Measurements from ENCODE around the gene DLK2.
"Not testable (repeated sequence)": the region's sequence is repeated elsewhere in the genome, so short reads cannot be mapped to it uniquely, and the experiment has no call there.

Gene DLK2

DNA sequence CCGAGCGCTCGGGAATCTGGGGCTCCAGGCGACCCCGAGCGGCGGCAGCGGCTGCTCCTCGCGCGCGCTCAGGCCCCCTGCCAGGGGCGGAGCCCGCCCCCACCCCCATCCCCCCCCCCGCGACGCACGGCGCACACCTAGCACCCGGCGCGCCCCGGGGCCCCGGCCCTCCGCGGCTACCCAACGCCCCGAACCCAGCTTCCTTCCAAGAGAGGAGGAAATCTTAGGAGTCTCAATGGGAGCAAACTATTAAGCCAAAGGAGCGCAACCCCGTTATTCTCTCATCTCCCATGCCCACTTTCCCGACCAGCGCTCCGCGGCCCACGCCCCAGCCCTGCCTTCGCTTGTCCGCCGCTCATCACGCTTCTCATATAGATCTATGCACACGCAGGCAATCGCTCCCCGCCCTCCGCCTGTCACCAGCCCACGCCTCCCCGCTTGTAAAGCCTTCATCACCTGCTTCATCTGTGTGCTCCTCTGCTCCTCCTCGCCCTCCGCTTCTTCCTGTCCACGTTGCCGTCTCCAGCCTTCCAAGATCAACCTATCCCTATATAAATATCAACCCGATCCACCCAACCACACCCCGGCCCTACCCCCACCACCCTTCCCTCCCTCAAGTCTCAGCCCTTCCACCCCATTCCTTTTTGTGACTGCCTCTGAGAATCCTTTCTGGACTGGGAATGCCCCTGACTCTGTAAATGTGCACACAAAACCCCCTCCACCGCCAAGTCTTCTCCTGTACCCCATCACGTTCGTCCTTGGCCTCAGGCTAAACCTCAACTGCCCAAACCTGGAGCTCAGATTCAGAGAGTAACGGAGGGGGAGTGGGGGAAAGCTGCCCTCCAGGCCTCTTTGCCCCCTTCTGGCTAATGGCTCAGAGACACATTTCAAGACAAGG is at the start of gene DLK2:
TSS of gene DLK2 (minus strand) at position 18 of the 898 bp plus-strand sequence. CDS start 723 bp downstream, outside the sequence.
- peaks cover 14% of the 10 kb centered on the region for H3K4me1 Mint-ChIP-seq
- H3K27ac Mint-ChIP-seq = peak within 1 kb of the TSS; percentile 24
- ATAC-seq = peak; percentile 67
- peaks cover 15% of the 10 kb centered on the region for H3K27me3 Mint-ChIP-seq
- peak within 1 kb of the TSS; percentile 80 for H3K4me3 Mint-ChIP-seq
- no peaks in the 10 kb centered on the region for H3K9me3 Mint-ChIP-seq
- DNase-seq = peak; percentile 53
- H3K36me3 Mint-ChIP-seq (ENCODE audit: low read depth) = peaks cover 3% of the 10 kb centered on the region

- no peaks in the 10 kb centered on the region for H3K4me1 Mint-ChIP-seq
- peaks cover 17% of the 10 kb centered on the region for H3K36me3 Mint-ChIP-seq (ENCODE audit: low read depth)
- DNase-seq (no peak), ATAC-seq (no peak)
- H3K4me3 Mint-ChIP-seq = no peak overlapping the region
- no peaks in the 10 kb centered on the region for H3K9me3 Mint-ChIP-seq
- H3K27ac Mint-ChIP-seq = no peak overlapping the region
- H3K27me3 Mint-ChIP-seq = peaks cover 7% of the 10 kb centered on the region
These were observed 48.1 kb upstream of the DLK2 start for GRCh38 chr6:43503443-43503842.

DNA sequence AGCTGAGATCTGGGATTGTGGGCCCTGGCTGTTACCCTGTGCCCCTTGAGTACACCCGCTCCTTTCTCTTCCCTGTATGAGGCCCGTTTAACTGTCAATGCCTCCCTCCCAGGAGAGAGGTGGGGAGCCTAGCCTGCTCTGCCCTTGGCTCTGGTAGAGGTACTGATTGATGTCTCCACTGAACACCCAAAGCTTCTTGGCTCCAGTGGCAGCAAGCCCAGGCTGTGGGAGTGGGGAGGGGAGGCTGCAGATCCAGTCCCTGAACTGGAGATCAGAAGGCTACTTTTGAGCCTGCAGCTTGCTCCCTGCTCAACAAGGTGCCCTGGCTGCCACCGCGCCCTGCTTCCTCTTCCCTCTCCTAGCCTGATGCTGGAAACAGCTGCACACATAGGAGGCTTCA is 47.3 kb upstream of the DLK2 start:
- Mint-ChIP-seq H3K27me3 (peaks cover under 1% of the 10 kb centered on the region), H3K4me3 (no peak overlapping the region), H3K4me1 (no peaks in the 10 kb centered on the region), H3K9me3 (no peaks in the 10 kb centered on the region), H3K36me3 (ENCODE audit: low read depth) (peaks cover 17% of the 10 kb centered on the region), H3K27ac (no peak overlapping the region)
- ATAC-seq (no peak), DNase-seq (no peak)

- ATAC-seq (no peak), DNase-seq (no peak)
- no peak overlapping the region for H3K4me3 Mint-ChIP-seq
- H3K36me3 Mint-ChIP-seq (ENCODE audit: low read depth) = peaks cover 17% of the 10 kb centered on the region
- H3K9me3 Mint-ChIP-seq = no peaks in the 10 kb centered on the region
- no peaks in the 10 kb centered on the region for H3K27me3 Mint-ChIP-seq
- H3K27ac Mint-ChIP-seq = no peak overlapping the region
- peaks cover 1% of the 10 kb centered on the region for H3K4me1 Mint-ChIP-seq
These were observed 45.6 kb upstream of the DLK2 start for GRCh38 chr6:43500921-43501320.

DNA sequence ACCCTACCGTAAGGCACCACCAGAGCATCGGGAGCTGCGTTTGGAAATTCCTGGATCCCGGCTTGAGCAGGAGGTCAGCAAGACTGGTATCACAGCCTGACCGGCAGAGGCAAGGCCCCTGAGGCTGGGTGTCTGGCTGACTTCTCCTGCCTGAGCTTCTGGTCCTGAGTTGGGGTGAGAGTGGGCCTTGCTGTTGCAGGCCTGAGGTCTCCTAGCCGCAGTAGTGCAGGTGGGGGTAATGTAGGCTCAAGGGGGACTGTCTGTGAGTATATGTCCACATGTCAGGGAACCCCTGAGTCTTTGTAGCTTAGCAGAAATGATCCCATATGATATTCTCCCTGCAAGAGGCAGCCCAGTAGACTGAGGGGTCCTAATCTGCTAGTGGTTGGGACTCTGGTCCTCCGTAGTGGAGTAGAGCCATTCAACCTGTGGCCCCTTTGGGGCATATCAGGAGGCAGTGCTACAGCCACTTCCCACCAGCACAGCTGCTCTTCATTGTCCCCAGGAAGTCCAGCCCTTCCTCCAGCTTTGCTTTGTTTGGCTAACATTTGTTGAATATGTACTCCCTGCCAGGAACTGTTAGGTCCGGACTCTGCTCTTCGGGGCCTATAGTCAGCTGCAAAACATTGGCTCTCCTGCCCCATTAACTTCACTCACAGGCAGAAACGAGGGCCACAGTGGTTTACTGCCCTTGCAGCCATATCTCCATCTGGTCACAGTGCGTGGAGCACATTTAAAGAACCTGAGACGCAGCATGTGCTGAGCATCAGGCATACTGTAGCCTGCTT is 43.9 kb upstream of the DLK2 start:
- H3K36me3 Mint-ChIP-seq (ENCODE audit: low read depth) = peaks cover 17% of the 10 kb centered on the region
- no peaks in the 10 kb centered on the region for H3K27me3 Mint-ChIP-seq
- H3K9me3 Mint-ChIP-seq = no peaks in the 10 kb centered on the region
- H3K4me3 Mint-ChIP-seq = no peak overlapping the region
- H3K4me1 Mint-ChIP-seq = peaks cover 11% of the 10 kb centered on the region
- ATAC-seq = no peak
- DNase-seq = no peak
- no peak overlapping the region for H3K27ac Mint-ChIP-seq

- not testable (repeated sequence) for H3K4me3 Mint-ChIP-seq, H3K27me3 Mint-ChIP-seq, DNase-seq, H3K27ac Mint-ChIP-seq, H3K9me3 Mint-ChIP-seq, ATAC-seq
- H3K4me1 Mint-ChIP-seq = peaks cover 18% of the 10 kb centered on the region
- peaks cover 13% of the 10 kb centered on the region for H3K36me3 Mint-ChIP-seq (ENCODE audit: low read depth)
These were observed 42.9 kb upstream of the DLK2 start for GRCh38 chr6:43498291-43498690.

- Mint-ChIP-seq H3K9me3 (no peaks in the 10 kb centered on the region), H3K36me3 (ENCODE audit: low read depth) (peaks cover 11% of the 10 kb centered on the region), H3K27ac (no peak overlapping the region), H3K4me3 (no peak overlapping the region), H3K27me3 (no peaks in the 10 kb centered on the region), H3K4me1 (peaks cover 20% of the 10 kb centered on the region)
- ATAC-seq (no peak), DNase-seq (no peak)
These were observed 42.3 kb upstream of the DLK2 start for GRCh38 chr6:43497689-43498088.

GRCh38 chr6:43497129-43497396 is 41.7 kb upstream of the DLK2 start:
- Mint-ChIP-seq H3K36me3 (ENCODE audit: low read depth) (peaks cover 11% of the 10 kb centered on the region), H3K27me3 (no peaks in the 10 kb centered on the region), H3K9me3 (no peaks in the 10 kb centered on the region), H3K4me3 (no peak overlapping the region), H3K4me1 (peaks cover 20% of the 10 kb centered on the region), H3K27ac (no peak overlapping the region)
- DNase-seq = no peak
- no peak for ATAC-seq

DNA sequence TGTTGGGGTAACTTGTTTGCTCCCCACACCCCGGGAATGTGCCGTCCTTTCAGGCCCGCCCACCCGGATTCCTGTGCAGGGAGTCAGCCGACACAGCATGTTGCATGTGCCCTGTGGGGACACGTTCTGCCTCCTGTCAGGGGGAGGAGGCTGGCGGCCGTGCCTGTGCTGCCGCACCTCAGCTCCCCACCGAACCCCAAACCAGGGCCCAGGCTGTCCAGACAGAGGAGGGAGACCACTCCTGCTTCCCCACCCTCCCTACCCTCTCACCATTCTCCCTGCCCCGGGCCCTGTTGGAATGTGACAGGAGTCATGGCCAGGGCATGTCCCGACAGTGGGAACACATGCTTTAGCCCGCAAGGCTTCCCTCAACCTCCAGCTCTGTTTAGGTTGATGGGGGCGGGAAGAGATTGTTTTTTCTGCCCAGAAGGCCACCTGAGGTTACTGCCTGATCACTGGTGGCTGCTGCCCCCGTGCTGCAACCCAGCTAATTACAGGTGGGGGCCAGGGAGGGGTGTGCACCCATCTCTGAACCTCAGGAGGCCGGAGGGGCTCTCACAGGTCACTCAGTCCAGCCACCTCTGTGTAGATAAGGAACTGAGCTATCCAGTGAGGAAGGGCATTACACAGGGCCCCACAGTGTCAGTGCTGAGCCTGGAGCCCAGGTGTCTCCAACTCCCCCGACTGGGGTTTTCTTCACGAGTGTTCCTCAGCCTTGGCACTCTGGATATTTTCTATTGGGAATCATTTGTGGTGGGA is 41.2 kb upstream of the DLK2 start:
- H3K36me3 Mint-ChIP-seq (ENCODE audit: low read depth) = peaks cover 7% of the 10 kb centered on the region
- ATAC-seq = no peak
- peaks cover 20% of the 10 kb centered on the region for H3K4me1 Mint-ChIP-seq
- H3K9me3 Mint-ChIP-seq = no peaks in the 10 kb centered on the region
- DNase-seq = no peak
- H3K4me3 Mint-ChIP-seq = no peak overlapping the region
- no peak overlapping the region for H3K27ac Mint-ChIP-seq
- no peaks in the 10 kb centered on the region for H3K27me3 Mint-ChIP-seq

DNA sequence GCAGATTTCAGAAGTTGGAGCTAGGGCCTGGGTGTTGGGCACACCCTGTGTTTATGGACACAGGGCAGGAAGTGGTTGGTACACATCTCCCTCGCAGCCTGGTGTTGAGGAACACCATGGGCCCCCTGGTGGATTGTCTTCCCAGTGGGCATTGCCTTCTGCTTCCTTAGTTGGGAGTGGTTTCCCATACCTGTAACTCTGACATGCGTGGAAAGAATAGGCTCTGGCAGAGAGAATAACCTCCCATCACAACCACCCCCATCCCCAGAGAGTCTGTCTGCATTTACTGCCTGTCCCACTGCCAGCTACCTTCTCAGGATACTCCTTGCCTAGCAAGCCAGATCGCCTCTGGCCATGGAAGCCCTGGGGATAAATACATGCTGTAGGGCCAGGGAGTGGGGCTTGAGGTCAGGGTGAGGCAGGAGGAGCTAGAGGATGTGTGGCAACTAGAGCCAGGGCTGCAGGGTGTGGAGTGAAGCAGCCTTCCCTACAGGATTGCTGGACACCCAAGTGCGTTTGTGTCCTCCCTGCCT is 40.1 kb upstream of the DLK2 start:
- ATAC-seq = no peak
- Mint-ChIP-seq H3K27me3 (no peaks in the 10 kb centered on the region), H3K27ac (no peak overlapping the region), H3K4me3 (no peak overlapping the region), H3K36me3 (ENCODE audit: low read depth) (no peaks in the 10 kb centered on the region), H3K4me1 (peaks cover 20% of the 10 kb centered on the region), H3K9me3 (no peaks in the 10 kb centered on the region)
- no peak for DNase-seq

DNA sequence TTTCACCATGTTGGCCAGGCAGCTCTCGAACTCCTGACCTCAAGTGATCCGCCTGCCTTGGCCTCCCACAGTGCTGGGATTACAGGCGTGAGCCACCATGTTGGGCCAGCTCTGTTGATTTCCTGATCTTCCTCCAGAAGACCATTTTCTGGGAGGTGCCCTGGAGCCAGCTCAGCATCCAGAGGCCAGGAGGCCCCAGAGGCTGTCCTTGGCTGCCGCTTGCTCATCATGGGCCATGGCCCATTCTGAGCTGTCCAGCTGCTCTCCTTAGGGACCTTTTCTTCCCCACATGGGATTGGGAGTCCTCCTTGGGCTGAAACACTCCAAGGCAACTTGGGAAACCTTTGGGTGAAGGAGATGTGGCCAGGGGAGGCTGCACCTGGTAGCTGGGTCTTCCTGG is 39.4 kb upstream of the DLK2 start:
- ATAC-seq = no peak
- no peaks in the 10 kb centered on the region for H3K27me3 Mint-ChIP-seq
- peaks cover 20% of the 10 kb centered on the region for H3K4me1 Mint-ChIP-seq
- no peak for DNase-seq
- H3K27ac Mint-ChIP-seq = no peak overlapping the region
- no peaks in the 10 kb centered on the region for H3K36me3 Mint-ChIP-seq (ENCODE audit: low read depth)
- no peaks in the 10 kb centered on the region for H3K9me3 Mint-ChIP-seq
- H3K4me3 Mint-ChIP-seq = no peak overlapping the region

DNA sequence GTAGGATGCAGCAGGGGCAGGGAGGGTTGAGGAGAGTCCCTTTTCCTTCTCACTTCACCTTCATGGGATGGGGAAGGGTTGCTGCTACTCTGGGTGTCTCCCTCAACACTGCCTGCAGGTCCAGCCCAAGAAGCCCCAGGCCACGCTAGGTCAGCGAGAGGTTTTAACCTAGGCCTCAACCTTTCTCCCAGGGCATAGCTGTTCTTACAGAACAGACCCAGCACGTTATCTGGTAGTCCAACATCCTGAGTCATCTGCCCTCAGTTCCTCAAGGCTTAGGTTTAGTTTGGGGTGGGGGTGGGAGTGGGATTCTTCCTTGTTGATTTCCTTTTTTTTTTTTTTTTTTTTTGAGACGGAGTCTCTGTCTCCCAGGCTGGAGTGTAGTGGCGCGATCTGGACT is 39.0 kb upstream of the DLK2 start:
- no peak overlapping the region for H3K27ac Mint-ChIP-seq

DNA sequence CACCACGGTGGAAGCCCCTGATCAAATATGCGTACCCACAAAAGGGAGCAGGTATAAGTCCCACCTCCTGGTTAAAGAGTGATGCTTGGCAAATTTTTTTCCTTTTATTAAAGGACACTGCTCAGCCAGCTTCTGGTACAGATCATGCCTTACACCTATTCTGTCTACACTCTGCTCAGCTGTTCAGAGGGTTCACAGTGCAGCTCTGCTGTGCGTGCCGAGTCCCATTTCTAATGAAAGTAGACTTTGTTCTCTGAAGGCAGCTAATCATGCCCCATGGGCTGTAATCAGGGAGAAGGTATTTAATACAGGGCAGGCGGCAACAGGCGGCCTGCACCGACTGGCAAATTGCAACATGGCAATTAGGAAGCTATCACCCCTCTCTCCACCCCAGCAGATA is 38.5 kb upstream of the DLK2 start:
- Mint-ChIP-seq H3K36me3 (ENCODE audit: low read depth) (no peaks in the 10 kb centered on the region), H3K4me1 (peaks cover 20% of the 10 kb centered on the region), H3K27ac (no peak overlapping the region), H3K9me3 (no peaks in the 10 kb centered on the region), H3K27me3 (no peaks in the 10 kb centered on the region), H3K4me3 (no peak overlapping the region)
- ATAC-seq (no peak), DNase-seq (no peak)

More for the DNA sequence above, 39.0 kb upstream of the DLK2 start:
- no peak for DNase-seq
- H3K36me3 Mint-ChIP-seq (ENCODE audit: low read depth) = no peaks in the 10 kb centered on the region
- H3K27me3 Mint-ChIP-seq = no peaks in the 10 kb centered on the region
- no peaks in the 10 kb centered on the region for H3K9me3 Mint-ChIP-seq
- no peak for ATAC-seq
- no peak overlapping the region for H3K4me3 Mint-ChIP-seq
- peaks cover 20% of the 10 kb centered on the region for H3K4me1 Mint-ChIP-seq

GRCh38 chr6:43493230-43493629 is 37.9 kb upstream of the DLK2 start:
- Mint-ChIP-seq H3K9me3 (no peaks in the 10 kb centered on the region), H3K4me3 (no peak overlapping the region), H3K27me3 (no peaks in the 10 kb centered on the region), H3K4me1 (peaks cover 20% of the 10 kb centered on the region), H3K27ac (no peak overlapping the region), H3K36me3 (ENCODE audit: low read depth) (no peaks in the 10 kb centered on the region)
- DNase-seq (no peak), ATAC-seq (no peak)

Data from activated naive CD8-positive, alpha-beta T cell treated with anti-CD3 and anti-CD28 coated beads, Interleukin-2, amount 50 U/mL, for 24 hours (primary cell).